WI38 (cell line): ENCODE data around the gene NINL.

ENCODE experiments used
- H3K4me3 ChIP-seq: 2 replicates; pipeline ENCODE4 v1.5.1; 2011; ENCODE audit warnings: low read depth, mild to moderate bottlenecking, control low read depth, low read length
- TF ChIP-seq, protein P1 (sequence below): IDR thresholded peaks from 2 replicates; pipeline ENCODE4 v1.5.1; 2012; ENCODE audit warnings: low read depth, mild to moderate bottlenecking, control low read depth, low read length

NINL gene

GRCh38 chr20:25484224-25484846, 101.0 kb downstream of the NINL start:
- TF ChIP-seq, protein P1, sequence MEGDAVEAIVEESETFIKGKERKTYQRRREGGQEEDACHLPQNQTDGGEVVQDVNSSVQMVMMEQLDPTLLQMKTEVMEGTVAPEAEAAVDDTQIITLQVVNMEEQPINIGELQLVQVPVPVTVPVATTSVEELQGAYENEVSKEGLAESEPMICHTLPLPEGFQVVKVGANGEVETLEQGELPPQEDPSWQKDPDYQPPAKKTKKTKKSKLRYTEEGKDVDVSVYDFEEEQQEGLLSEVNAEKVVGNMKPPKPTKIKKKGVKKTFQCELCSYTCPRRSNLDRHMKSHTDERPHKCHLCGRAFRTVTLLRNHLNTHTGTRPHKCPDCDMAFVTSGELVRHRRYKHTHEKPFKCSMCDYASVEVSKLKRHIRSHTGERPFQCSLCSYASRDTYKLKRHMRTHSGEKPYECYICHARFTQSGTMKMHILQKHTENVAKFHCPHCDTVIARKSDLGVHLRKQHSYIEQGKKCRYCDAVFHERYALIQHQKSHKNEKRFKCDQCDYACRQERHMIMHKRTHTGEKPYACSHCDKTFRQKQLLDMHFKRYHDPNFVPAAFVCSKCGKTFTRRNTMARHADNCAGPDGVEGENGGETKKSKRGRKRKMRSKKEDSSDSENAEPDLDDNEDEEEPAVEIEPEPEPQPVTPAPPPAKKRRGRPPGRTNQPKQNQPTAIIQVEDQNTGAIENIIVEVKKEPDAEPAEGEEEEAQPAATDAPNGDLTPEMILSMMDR, result no peak
- H3K4me3 ChIP-seq, result no peak overlapping the region

GRCh38 chr20:25483431-25484132, 101.7 kb downstream of the NINL start:
- H3K4me3 ChIP-seq, result no peak overlapping the region
- TF ChIP-seq, protein P1, result no peak

DNA sequence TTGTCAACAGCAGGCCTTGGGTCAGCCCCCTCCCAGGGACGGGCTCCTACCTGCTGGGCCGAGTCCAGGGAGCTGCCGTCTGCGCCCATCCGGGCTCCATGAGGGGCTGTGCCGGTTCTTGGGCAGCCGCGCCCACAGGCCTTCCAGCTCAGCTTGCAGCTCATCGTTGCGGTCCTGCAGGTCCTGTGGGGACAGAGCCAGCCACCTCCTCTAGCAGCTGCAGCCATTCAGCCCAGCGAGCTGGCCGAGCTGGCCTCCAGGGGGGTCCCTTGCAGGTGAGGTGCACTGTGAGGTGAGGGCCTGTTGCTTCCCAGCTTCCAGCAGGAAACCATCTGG, 103.4 kb downstream of the NINL start:
- TF ChIP-seq, protein P1, result no peak
- H3K4me3 ChIP-seq, result no peak overlapping the region

DNA sequence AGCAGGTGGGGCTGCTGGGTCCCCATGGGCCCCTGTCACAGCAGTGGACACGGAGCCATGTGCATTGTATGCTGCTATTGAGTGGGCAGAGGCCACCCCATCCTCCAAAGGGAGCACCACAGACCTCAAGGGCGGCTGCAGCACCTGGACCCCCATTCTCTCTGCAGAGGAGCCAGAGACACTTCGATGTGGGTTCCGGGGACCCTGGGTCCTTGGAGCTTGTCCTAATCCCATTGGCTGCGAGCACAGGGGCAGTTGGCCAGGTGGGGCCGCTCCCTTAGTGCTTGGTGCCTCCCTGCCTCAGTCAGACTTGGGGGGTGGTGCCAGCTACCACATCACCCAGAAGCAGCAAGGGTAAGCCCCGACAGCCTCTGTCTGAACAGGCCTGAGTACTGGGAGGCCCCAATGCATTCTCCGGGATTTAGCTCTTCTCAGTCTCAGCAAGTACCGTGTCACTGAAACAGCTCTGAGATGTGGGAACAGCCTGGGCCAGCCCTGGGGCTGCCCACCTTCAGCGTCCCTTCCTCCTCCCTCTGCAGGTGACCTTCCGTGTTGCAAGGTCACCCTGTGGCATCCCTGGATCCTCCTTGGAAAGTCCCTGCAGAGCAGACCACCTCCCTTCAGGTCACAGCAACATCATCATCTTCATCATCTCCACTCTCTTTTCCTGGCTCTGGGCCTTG, 104.0 kb downstream of the NINL start:
- TF ChIP-seq, protein P1, result no peak
- no peak overlapping the region for H3K4me3 ChIP-seq

DNA sequence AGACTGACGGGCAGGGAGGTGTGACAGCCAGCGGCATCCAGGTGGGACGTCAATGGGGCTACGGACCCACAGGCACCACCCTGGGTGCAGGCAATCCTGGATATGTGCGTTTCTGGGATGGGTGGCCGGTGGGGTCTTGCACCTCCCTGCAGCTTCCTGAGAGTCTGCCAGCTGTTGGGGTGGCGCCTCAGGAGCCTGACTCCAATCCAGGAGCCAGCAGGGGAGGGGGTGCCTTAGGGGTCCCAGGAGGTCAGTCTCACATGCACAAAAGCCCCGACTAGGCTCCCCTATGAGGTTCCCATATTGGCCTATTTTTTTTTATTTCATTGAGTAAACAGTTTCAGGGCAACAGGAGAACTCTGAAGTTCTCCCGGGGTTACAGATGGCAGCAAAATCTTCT, 104.5 kb downstream of the NINL start:
- TF ChIP-seq, protein P1, result no peak

GRCh38 chr20:25480156-25480555, 105.2 kb downstream of the NINL start:
- no peak overlapping the region for H3K4me3 ChIP-seq
- TF ChIP-seq, protein P1, result no peak

More for the DNA sequence above, 104.5 kb downstream of the NINL start:
- no peak overlapping the region for H3K4me3 ChIP-seq

DNA sequence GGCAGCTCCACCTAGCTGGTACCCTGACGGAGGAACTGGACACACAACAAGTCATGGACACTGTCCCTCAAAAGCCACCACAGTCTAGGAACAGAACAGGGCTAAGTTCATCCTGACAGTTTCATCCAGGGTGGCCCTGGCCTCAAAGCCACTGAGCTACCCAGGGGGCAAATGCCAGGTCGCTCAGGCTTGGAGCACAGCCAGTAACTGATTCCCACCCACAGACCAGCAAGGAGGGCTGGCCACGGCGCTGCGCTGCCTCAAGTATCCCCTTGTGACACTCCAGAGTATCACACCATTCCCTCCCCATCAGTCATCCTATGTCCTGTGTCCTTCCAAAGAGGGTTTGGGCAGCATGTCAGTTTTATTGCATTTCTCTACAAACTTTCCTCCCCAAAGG, 105.7 kb downstream of the NINL start:
- H3K4me3 ChIP-seq, result no peak overlapping the region
- TF ChIP-seq, protein P1, result no peak
